Measurements from ENCODE around the gene TMEM232. TPM values are rescaled to one million over a fixed set of nuclear protein-coding genes. Genes with fewer than 3 reads are reported as not detected.

The TMEM232 gene
- total and polyA plus RNA-seq, 4 donors: 3.4 to 28.3 (median 9.3) TPM

GRCh38 chr5:110707260-110707844 is 19.1 kb downstream of the TMEM232 start:
- no peak for DNase-seq
- H3K4me3 ChIP-seq: no peak overlapping the region
- no peaks in the 10 kb centered on the region for H3K27me3 ChIP-seq (ENCODE audit: control insufficient read depth in 3 of 3, insufficient read depth in 3 of 3, low read length in 2 of 3)
- no peaks in the 10 kb centered on the region for H3K36me3 ChIP-seq (ENCODE audit: control insufficient read depth in 4 of 4, insufficient read depth in 4 of 4, low read length in 4 of 4)
- H3K9ac ChIP-seq (ENCODE audit: insufficient read depth in 1 of 2, low read length in 2 of 2): no peak overlapping the region
- H3K9me3 ChIP-seq (ENCODE audit: control insufficient read depth in 4 of 4, insufficient read depth in 3 of 4, low read length in 3 of 4): peaks cover 0 to 3% (median 0%) of the 10 kb centered on the region in 4 donors
- H3K4me1 ChIP-seq (ENCODE audit: control insufficient read depth in 5 of 5, insufficient read depth in 5 of 5, low read length in 5 of 5): peaks cover 0 to 2% (median 0%) of the 10 kb centered on the region in 5 donors
- TF ChIP-seq CTCF (IDR thresholded peaks at IDR 0.05; ENCODE audit: control extremely low read depth, extremely low read depth): no peak
- no peak for ATAC-seq (ENCODE audit: insufficient read depth, low FRiP score)
- H3K27ac ChIP-seq (ENCODE audit: low read depth in 1 of 2, low read length in 1 of 2): no peak overlapping the region
- WGBS, 2 donors: 79 to 81% methylated on average over 3 of the region's 3 CpGs

GRCh38 chr5:110705349-110705748 is 21.1 kb downstream of the TMEM232 start:
- DNase-seq: no peak
- Histone ChIP-seq H3K27me3 (ENCODE audit: control insufficient read depth in 3 of 3, insufficient read depth in 3 of 3, low read length in 2 of 3) (no peaks in the 10 kb centered on the region), H3K4me3 (no peak overlapping the region), H3K4me1 (ENCODE audit: control insufficient read depth in 5 of 5, insufficient read depth in 5 of 5, low read length in 5 of 5) (peaks cover 0 to 2% (median 0%) of the 10 kb centered on the region in 5 donors), H3K27ac (ENCODE audit: low read depth in 1 of 2, low read length in 1 of 2) (no peak overlapping the region), H3K9me3 (ENCODE audit: control insufficient read depth in 4 of 4, insufficient read depth in 3 of 4, low read length in 3 of 4) (peaks cover 0 to 3% (median 0%) of the 10 kb centered on the region in 4 donors), H3K36me3 (ENCODE audit: control insufficient read depth in 4 of 4, insufficient read depth in 4 of 4, low read length in 4 of 4) (no peaks in the 10 kb centered on the region), H3K9ac (ENCODE audit: insufficient read depth in 1 of 2, low read length in 2 of 2) (no peak overlapping the region)
- ATAC-seq (ENCODE audit: insufficient read depth, low FRiP score): no peak
- TF ChIP-seq CTCF (IDR thresholded peaks at IDR 0.05; ENCODE audit: control extremely low read depth, extremely low read depth): no peak

GRCh38 chr5:110703481-110703880 is 23.0 kb downstream of the TMEM232 start:
- WGBS, 2 donors: 60 to 82% methylated on average over 2 of the region's 2 CpGs
- no peak for TF ChIP-seq CTCF (IDR thresholded peaks at IDR 0.05; ENCODE audit: control extremely low read depth, extremely low read depth)
- Histone ChIP-seq H3K27ac (ENCODE audit: low read depth in 1 of 2, low read length in 1 of 2) (no peak overlapping the region), H3K9me3 (ENCODE audit: control insufficient read depth in 4 of 4, insufficient read depth in 3 of 4, low read length in 3 of 4) (peaks cover 0 to 3% (median 0%) of the 10 kb centered on the region in 4 donors), H3K4me1 (ENCODE audit: control insufficient read depth in 5 of 5, insufficient read depth in 5 of 5, low read length in 5 of 5) (peaks cover 0 to 2% (median 0%) of the 10 kb centered on the region in 5 donors), H3K27me3 (ENCODE audit: control insufficient read depth in 3 of 3, insufficient read depth in 3 of 3, low read length in 2 of 3) (no peaks in the 10 kb centered on the region), H3K4me3 (no peak overlapping the region), H3K9ac (ENCODE audit: insufficient read depth in 1 of 2, low read length in 2 of 2) (no peak overlapping the region), H3K36me3 (ENCODE audit: control insufficient read depth in 4 of 4, insufficient read depth in 4 of 4, low read length in 4 of 4) (no peaks in the 10 kb centered on the region)
- DNase-seq (no peak), ATAC-seq (ENCODE audit: insufficient read depth, low FRiP score) (no peak)

- Histone ChIP-seq H3K4me3 (no peak overlapping the region), H3K9ac (ENCODE audit: insufficient read depth in 1 of 2, low read length in 2 of 2) (no peak overlapping the region), H3K27ac (ENCODE audit: low read depth in 1 of 2, low read length in 1 of 2) (no peak overlapping the region), H3K36me3 (ENCODE audit: control insufficient read depth in 4 of 4, insufficient read depth in 4 of 4, low read length in 4 of 4) (no peaks in the 10 kb centered on the region), H3K27me3 (ENCODE audit: control insufficient read depth in 3 of 3, insufficient read depth in 3 of 3, low read length in 2 of 3) (no peaks in the 10 kb centered on the region), H3K9me3 (ENCODE audit: control insufficient read depth in 4 of 4, insufficient read depth in 3 of 4, low read length in 3 of 4) (peaks cover 0 to 3% (median 0%) of the 10 kb centered on the region in 4 donors), H3K4me1 (ENCODE audit: control insufficient read depth in 5 of 5, insufficient read depth in 5 of 5, low read length in 5 of 5) (peaks cover 0 to 2% (median 0%) of the 10 kb centered on the region in 5 donors)
- no peak for TF ChIP-seq CTCF (IDR thresholded peaks at IDR 0.05; ENCODE audit: control extremely low read depth, extremely low read depth)
- 49 to 73% methylated on average over 3 of the region's 3 CpGs for WGBS, 2 donors
- DNase-seq (no peak), ATAC-seq (ENCODE audit: insufficient read depth, low FRiP score) (no peak)
Observed at GRCh38 chr5:110702704-110703103, 23.8 kb downstream of the TMEM232 start.
